Astrocyte (in vitro differentiated cells and primary cell): ENCODE data around the gene LRRK1. TPM values are rescaled to one million over a fixed set of nuclear protein-coding genes. Genes with fewer than 3 reads are reported as not detected.

ENCODE experiments used
- DNase-seq: peaks from one replicate; pipeline ENCODE4 v3.0.0-alpha.2; 2010; ENCODE audit warnings: low read depth
- FAIRE-seq: peaks from 2 replicates; lab custom pipeline; 2011; peaks lifted over from hg19 to GRCh38; lab: Jason Lieb, UNC
- H2AFZ ChIP-seq: 2 replicates; pipeline ENCODE4 v1.6.0; 2012; ENCODE audit warnings: low read depth, low read length, inconsistent platforms
- H3K27ac ChIP-seq: 2 replicates; pipeline ENCODE4 v1.5.1; 2011; ENCODE audit warnings: low read depth, low read length, inconsistent platforms
- H3K27me3 ChIP-seq: 2 replicates; pipeline ENCODE4 v1.6.0; 2011; ENCODE audit warnings: low read length, inconsistent platforms; ENCODE audit not compliant: insufficient read depth
- H3K36me3 ChIP-seq: 2 replicates; pipeline ENCODE4 v1.5.1; 2011; ENCODE audit warnings: low read length, inconsistent platforms; ENCODE audit not compliant: insufficient read depth
- H3K4me1 ChIP-seq: 2 replicates; pipeline ENCODE4 v1.5.1; 2011; ENCODE audit warnings: low read length, inconsistent platforms; ENCODE audit not compliant: insufficient read depth
- H3K4me2 ChIP-seq: 2 replicates; pipeline ENCODE4 v1.6.0; 2012; ENCODE audit warnings: low read length, inconsistent platforms
- H3K4me3 ChIP-seq: 2 replicates; pipeline ENCODE4 v1.5.1; 2011; ENCODE audit warnings: low read depth, mild to moderate bottlenecking, low read length, inconsistent platforms; ENCODE audit not compliant: insufficient read depth
- H3K79me2 ChIP-seq: 2 replicates; pipeline ENCODE4 v1.6.0; 2012; ENCODE audit warnings: mild to moderate bottlenecking, low read length, inconsistent platforms; ENCODE audit not compliant: insufficient read depth
- H3K9ac ChIP-seq: 2 replicates; pipeline ENCODE4 v1.6.0; 2012; ENCODE audit warnings: mild to moderate bottlenecking, low read length, inconsistent platforms
- H3K9me3 ChIP-seq: 2 replicates; pipeline ENCODE4 v1.5.1; 2012; ENCODE audit warnings: low read depth, mild to moderate bottlenecking, low read length, inconsistent platforms; ENCODE audit not compliant: insufficient read depth
- H4K20me1 ChIP-seq: 2 replicates; pipeline ENCODE4 v1.6.0; 2012; ENCODE audit warnings: low read length, inconsistent platforms; ENCODE audit not compliant: insufficient read depth
- H3K27ac Mint-ChIP-seq: one replicate; pipeline ENCODE4 v1.8.0; 2021; ENCODE audit warnings: mild to moderate bottlenecking, mixed read lengths; ENCODE audit not compliant: unreplicated experiment
- H3K27me3 Mint-ChIP-seq: one replicate; pipeline ENCODE4 v1.8.0; 2021; ENCODE audit warnings: low read depth, mixed read lengths; ENCODE audit not compliant: unreplicated experiment
- H3K36me3 Mint-ChIP-seq: one replicate; pipeline ENCODE4 v1.8.0; 2021; ENCODE audit warnings: low read depth, mixed read lengths; ENCODE audit not compliant: unreplicated experiment
- H3K4me1 Mint-ChIP-seq: one replicate; pipeline ENCODE4 v1.8.0; 2021; ENCODE audit warnings: low read depth, mixed read lengths; ENCODE audit not compliant: unreplicated experiment
- H3K4me3 Mint-ChIP-seq: one replicate; pipeline ENCODE4 v1.8.0; 2021; ENCODE audit warnings: mild to moderate bottlenecking, moderate library complexity, mixed read lengths; ENCODE audit not compliant: unreplicated experiment
- H3K9me3 Mint-ChIP-seq: one replicate; pipeline ENCODE4 v1.8.0; 2021; ENCODE audit warnings: mild to moderate bottlenecking, mixed read lengths; ENCODE audit not compliant: unreplicated experiment
- EZH2 ChIP-seq: IDR thresholded peaks from 2 replicates; pipeline ENCODE4 v1.6.1; 2012; ENCODE audit warnings: mild to moderate bottlenecking, low read length, inconsistent platforms; ENCODE audit not compliant: insufficient read depth
- total RNA-seq: library from RNA; stranded (reverse); gene quantifications from 2 replicates; pipeline ENCODE4 v1.2.1, GENCODE V29; 2021
- TF ChIP-seq, protein P1 (sequence below): IDR thresholded peaks from 2 replicates; pipeline ENCODE4 v1.5.1; 2011; ENCODE audit warnings: low read depth, mild to moderate bottlenecking, inconsistent platforms, low read length, moderate library complexity; ENCODE audit not compliant: insufficient read depth

The LRRK1 gene
- total RNA-seq, 1 donor from 2014 or later = 0.41 TPM

DNA sequence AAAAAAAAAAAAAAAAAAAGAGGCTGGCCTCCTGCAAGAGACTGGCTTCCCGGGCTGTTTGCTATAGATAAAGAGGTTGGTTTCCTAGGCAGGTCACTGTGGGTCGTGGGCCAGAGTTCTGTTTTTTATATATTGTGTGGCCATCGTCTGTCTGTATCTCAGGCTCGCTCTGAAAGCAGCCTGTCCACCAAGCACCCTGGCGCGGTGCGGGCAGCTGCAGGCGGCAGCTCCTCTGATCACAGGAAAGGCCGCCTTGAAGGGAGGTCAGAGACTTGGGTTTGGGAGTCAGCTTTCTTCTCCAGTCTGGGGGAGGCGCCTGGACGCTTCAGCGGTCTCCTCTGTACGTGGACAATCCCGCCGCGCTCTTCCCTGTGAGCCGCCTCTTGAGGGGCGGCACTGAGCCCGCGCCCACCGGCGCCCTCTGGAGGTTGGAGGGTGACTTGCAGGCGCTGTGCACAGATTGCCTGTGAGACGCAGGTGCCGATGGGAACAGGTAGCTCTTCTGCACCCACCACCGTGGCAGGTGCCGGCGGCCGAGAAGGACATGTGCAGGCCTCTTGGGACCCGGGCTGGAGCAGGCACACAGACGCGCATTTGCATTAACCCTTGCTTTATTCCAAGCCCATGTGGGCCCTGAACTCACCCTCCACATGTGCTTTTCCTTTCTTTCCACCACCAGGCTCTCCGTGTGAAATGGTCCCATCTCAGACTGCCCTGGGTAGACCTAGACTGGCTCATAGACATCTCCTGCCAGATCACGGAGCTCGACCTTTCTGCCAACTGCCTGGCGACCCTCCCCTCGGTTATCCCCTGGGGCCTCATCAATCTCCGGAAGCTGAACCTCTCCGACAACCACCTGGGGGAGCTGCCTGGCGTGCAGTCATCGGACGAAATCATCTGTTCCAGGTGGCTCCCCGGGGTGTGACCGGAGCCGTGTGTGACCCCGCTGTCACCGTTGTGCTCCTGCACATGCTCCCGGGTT lies 89.3 kb downstream of the LRRK1 start:
- H3K9me3 ChIP-seq = no peaks in the 10 kb centered on the region
- Mint-ChIP-seq H3K4me3 (peak overlapping the region; percentile 82), H3K4me1 (peaks cover 6% of the 10 kb centered on the region), H3K9me3 (peaks cover 13% of the 10 kb centered on the region), H3K36me3 (no peaks in the 10 kb centered on the region), H3K27me3 (peaks cover 2% of the 10 kb centered on the region), H3K27ac (no peak overlapping the region)
- H3K4me1 ChIP-seq = peaks cover 7% of the 10 kb centered on the region
- peak overlapping the region; percentile 91 for H2AFZ ChIP-seq
- no peak for TF ChIP-seq EZH2
- TF ChIP-seq, protein P1, sequence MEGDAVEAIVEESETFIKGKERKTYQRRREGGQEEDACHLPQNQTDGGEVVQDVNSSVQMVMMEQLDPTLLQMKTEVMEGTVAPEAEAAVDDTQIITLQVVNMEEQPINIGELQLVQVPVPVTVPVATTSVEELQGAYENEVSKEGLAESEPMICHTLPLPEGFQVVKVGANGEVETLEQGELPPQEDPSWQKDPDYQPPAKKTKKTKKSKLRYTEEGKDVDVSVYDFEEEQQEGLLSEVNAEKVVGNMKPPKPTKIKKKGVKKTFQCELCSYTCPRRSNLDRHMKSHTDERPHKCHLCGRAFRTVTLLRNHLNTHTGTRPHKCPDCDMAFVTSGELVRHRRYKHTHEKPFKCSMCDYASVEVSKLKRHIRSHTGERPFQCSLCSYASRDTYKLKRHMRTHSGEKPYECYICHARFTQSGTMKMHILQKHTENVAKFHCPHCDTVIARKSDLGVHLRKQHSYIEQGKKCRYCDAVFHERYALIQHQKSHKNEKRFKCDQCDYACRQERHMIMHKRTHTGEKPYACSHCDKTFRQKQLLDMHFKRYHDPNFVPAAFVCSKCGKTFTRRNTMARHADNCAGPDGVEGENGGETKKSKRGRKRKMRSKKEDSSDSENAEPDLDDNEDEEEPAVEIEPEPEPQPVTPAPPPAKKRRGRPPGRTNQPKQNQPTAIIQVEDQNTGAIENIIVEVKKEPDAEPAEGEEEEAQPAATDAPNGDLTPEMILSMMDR = peak; percentile 79
- peak overlapping the region; percentile 59 for H3K9ac ChIP-seq
- no peak overlapping the region for H3K27ac ChIP-seq
- H3K4me2 ChIP-seq = peak overlapping the region; percentile 88
- H3K36me3 ChIP-seq = no peaks in the 10 kb centered on the region
- no peaks in the 10 kb centered on the region for H3K27me3 ChIP-seq
- H4K20me1 ChIP-seq = no peaks in the 10 kb centered on the region
- peak overlapping the region; percentile 57 for H3K4me3 ChIP-seq
- FAIRE-seq = no peak
- DNase-seq = peak; percentile 66
- no peaks in the 10 kb centered on the region for H3K79me2 ChIP-seq

DNA sequence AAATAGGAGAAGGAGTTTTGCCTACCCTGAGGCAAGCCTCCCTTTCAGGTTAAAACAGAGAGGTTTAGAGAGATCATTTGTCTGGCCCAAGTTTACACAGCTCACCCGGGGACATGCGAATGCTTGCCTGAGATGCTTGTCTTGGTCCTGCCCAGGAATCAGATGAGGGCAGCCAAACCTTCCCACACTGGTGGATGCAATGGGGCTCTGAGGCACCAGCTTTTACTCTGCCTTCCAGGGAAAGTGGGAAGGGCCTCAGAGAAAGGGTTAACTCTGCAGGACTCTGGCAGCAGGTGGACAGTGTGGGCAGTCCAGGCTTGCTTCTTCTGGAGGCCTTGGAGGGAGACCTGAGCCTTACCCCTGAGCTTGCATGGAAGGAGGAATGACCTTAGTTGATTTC lies 90.0 kb downstream of the LRRK1 start:
- no peak overlapping the region for H2AFZ ChIP-seq
- H3K4me3 ChIP-seq = no peak overlapping the region
- H3K27me3 ChIP-seq = no peaks in the 10 kb centered on the region
- peaks cover 7% of the 10 kb centered on the region for H3K4me1 ChIP-seq
- H3K79me2 ChIP-seq = no peaks in the 10 kb centered on the region
- no peak overlapping the region for H3K4me2 ChIP-seq
- H3K9ac ChIP-seq = no peak overlapping the region
- H3K9me3 Mint-ChIP-seq = peaks cover 13% of the 10 kb centered on the region
- TF ChIP-seq, protein P1 = no peak
- TF ChIP-seq EZH2 = no peak
- H3K36me3 ChIP-seq = no peaks in the 10 kb centered on the region
- H3K36me3 Mint-ChIP-seq = no peaks in the 10 kb centered on the region
- no peaks in the 10 kb centered on the region for H3K9me3 ChIP-seq
- DNase-seq (no peak), FAIRE-seq (no peak)
- no peaks in the 10 kb centered on the region for H4K20me1 ChIP-seq
- peaks cover 6% of the 10 kb centered on the region for H3K4me1 Mint-ChIP-seq
- H3K27ac ChIP-seq = no peak overlapping the region
- no peak overlapping the region for H3K4me3 Mint-ChIP-seq
- no peak overlapping the region for H3K27ac Mint-ChIP-seq
- H3K27me3 Mint-ChIP-seq = peaks cover 7% of the 10 kb centered on the region
